ENCODE measurements around the gene ERICH6B. TPM values are rescaled to one million over a fixed set of nuclear protein-coding genes. Genes with fewer than 3 reads are reported as not detected.

The ERICH6B gene
- polyA plus RNA-seq, 1 experiment: not detected

DNA sequence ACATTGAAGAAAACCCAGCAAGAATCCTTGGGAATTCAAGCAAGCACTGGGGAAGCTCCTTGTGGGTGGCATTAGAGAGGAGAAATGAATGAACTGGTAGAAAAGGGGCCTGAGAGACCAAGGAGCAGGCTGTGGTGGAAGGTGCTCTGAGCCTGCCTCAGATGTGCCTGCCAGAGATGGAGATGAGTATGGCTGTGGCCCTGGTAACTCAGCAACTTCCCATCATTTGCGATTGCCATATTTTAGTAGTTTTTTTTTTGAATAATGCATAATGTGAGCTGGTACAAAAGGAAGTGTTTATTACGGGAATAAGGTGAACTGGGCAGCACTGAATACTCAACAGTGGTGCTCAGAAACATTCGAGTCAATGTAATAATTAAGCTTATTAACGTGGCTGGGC lies 39.1 kb downstream of the ERICH6B start:
- POLR2A ChIA-PET: no interaction called here
- no peak for TF ChIP-seq CTCF (IDR thresholded peaks at IDR 0.05; ENCODE audit: low read depth, low read length)
- no peak overlapping the region for H3K4me3 ChIP-seq (ENCODE audit: low read depth, low read length)
- no peak for DNase-seq (ENCODE audit: low read depth, low spot score)
- H3K27me3 ChIP-seq (ENCODE audit: control insufficient read depth, insufficient read depth, low read length): peaks cover 7% of the 10 kb centered on the region
- H3K9me3 ChIP-seq (ENCODE audit: control insufficient read depth, insufficient read depth, low read length): no peaks in the 10 kb centered on the region
- no peak overlapping the region for H3K27ac ChIP-seq (ENCODE audit: low read depth, low read length)
- CTCF ChIA-PET: no interaction called here

DNA sequence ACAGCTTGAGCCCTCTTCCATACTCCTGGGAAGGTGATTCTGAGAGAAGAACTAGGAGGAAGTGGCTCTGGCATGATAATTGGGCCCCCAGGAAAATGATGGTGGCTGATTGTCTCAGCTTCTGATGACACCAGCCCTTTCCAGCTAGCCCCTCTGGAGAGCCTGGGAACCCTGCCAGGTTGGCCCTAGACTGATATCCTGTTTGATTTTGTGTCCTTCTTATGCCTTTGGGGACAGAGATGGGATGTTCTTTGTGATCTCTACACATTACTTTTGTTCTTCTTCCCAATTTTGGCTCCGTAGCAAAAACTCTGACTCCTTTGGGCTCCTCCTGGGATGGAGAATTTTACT lies 39.7 kb downstream of the ERICH6B start:
- Histone ChIP-seq H3K27me3 (ENCODE audit: control insufficient read depth, insufficient read depth, low read length) (peaks cover 7% of the 10 kb centered on the region), H3K27ac (ENCODE audit: low read depth, low read length) (no peak overlapping the region), H3K9me3 (ENCODE audit: control insufficient read depth, insufficient read depth, low read length) (no peaks in the 10 kb centered on the region), H3K4me3 (ENCODE audit: low read depth, low read length) (no peak overlapping the region)
- ChIA-PET POLR2A (no interaction called here), CTCF (no interaction called here)
- TF ChIP-seq CTCF (IDR thresholded peaks at IDR 0.05; ENCODE audit: low read depth, low read length): no peak
- DNase-seq (ENCODE audit: low read depth, low spot score): no peak

- POLR2A ChIA-PET: no interaction called here
- CTCF ChIA-PET: no interaction called here
- no peak for TF ChIP-seq CTCF (IDR thresholded peaks at IDR 0.05; ENCODE audit: low read depth, low read length)
These were observed 40.3 kb downstream of the ERICH6B start for GRCh38 chr13:45575146-45575829.

DNA sequence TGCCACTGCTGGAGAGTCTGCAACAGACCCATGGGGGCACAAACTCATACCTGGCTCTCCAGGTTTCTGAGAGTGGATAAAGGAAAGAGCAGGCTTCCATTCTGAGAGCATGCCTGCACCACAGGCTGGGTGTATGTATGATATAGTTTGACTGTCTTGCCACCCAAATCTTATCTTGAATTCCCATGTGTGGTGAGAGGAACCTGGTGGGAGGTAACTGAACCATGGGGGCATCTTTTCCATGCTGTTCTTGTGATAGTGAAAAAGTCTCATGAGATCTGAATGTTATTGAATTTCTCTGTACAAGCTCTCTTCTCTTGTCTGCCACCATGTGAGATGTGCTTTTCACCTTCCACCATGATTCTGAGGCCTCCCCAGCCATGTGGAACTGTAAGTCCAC lies 50.2 kb downstream of the ERICH6B start:
- TF ChIP-seq CTCF (IDR thresholded peaks at IDR 0.05; ENCODE audit: low read depth, low read length): no peak
- Histone ChIP-seq H3K27ac (ENCODE audit: low read depth, low read length) (no peak overlapping the region), H3K4me3 (ENCODE audit: low read depth, low read length) (no peak overlapping the region), H3K9me3 (ENCODE audit: control insufficient read depth, insufficient read depth, low read length) (peaks cover 3% of the 10 kb centered on the region; the same call in 1 of the 2 replicates), H3K27me3 (ENCODE audit: control insufficient read depth, insufficient read depth, low read length) (peaks cover 13% of the 10 kb centered on the region)
- CTCF ChIA-PET: no interaction called here
- DNase-seq (ENCODE audit: low read depth, low spot score): no peak
- POLR2A ChIA-PET: no interaction called here

More at GRCh38 chr13:45575146-45575829, 40.3 kb downstream of the ERICH6B start:
- H3K27ac ChIP-seq (ENCODE audit: low read depth, low read length): no peak overlapping the region
- no peak for DNase-seq (ENCODE audit: low read depth, low spot score)
- no peaks in the 10 kb centered on the region for H3K9me3 ChIP-seq (ENCODE audit: control insufficient read depth, insufficient read depth, low read length)
- H3K4me3 ChIP-seq (ENCODE audit: low read depth, low read length): no peak overlapping the region
- H3K27me3 ChIP-seq (ENCODE audit: control insufficient read depth, insufficient read depth, low read length): peaks cover 9% of the 10 kb centered on the region

GRCh38 chr13:45564133-45564776 lies 51.3 kb downstream of the ERICH6B start:
- H3K27ac ChIP-seq (ENCODE audit: low read depth, low read length): no peak overlapping the region
- ChIA-PET POLR2A (no interaction called here), CTCF (no interaction called here)
- H3K27me3 ChIP-seq (ENCODE audit: control insufficient read depth, insufficient read depth, low read length): peaks cover 9% of the 10 kb centered on the region
- no peak overlapping the region for H3K4me3 ChIP-seq (ENCODE audit: low read depth, low read length)
- H3K9me3 ChIP-seq (ENCODE audit: control insufficient read depth, insufficient read depth, low read length): peaks cover 3% of the 10 kb centered on the region; the same call in 1 of the 2 replicates
- no peak for TF ChIP-seq CTCF (IDR thresholded peaks at IDR 0.05; ENCODE audit: low read depth, low read length)
- peak; percentile 37 for DNase-seq (ENCODE audit: low read depth, low spot score)
